GM19035 (cell line): ENCODE results near the gene ZNF346.
"Not testable (repeated sequence)": the region's sequence is repeated elsewhere in the genome, so short reads cannot be mapped to it uniquely, and the experiment has no call there.

Experiments
- ATAC-seq: cut with Tn5 transposase; IDR thresholded peaks from one replicate; pipeline ENCODE4 v1.9.1; 2021; ENCODE audit not compliant: unreplicated experiment

Gene ZNF346

DNA sequence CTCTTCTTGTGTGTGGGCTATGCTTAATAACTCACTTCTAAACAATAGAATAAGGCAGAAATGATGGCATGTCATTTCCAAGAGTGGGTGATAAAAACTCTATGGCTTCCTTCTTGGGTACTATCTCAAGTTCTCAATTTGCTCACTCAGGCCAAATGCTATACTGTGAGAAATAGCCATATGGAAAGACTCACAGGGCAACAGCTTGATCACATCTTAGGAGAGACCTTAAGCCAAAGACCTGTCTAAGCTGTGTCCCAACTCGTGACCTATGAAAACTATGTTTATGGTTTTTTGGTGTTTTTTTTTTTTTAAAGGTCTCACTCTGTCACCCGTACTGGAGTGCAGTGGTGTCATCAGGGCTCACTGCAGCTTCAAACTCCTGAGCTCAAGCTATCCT is 13.8 kb upstream of the ZNF346 start:
- no peak for ATAC-seq

DNA sequence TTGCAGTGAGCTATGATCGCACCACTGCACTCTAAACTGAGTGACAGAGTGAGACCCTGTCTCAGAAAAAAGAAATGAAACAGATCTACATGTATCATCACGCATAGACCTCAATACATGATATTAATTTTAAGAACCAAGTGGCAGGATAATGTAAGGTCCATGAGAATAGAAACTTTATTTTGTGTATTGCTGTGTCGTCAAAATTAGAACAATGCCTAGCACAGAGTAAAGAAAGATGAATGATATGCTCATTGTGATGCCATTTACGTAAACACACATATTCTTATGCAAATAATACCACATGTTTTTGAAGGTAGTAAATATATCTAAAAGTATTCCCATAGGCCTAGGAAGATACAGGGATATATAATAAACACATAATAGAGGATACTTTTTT is 12.3 kb upstream of the ZNF346 start:
- no peak for ATAC-seq

DNA sequence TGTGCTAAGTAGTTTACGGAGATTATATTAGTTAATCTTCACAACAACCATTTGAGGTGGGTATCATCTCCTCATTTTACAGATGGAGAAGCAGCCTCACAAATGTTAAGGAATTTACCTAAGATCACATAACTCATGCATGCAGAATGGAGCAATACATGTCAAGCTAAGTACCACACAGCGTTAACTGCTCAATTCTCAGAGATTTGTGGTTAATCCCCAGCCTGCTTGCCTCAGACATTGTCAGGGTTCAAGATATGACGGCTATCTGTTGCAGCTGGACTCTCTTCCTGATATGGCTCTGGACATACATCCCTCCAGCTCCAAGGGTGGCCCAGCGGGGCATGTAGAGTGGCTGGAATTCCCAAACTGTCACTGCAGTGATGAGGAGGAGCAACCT is 7.3 kb upstream of the ZNF346 start:
- ATAC-seq = no peak

DNA sequence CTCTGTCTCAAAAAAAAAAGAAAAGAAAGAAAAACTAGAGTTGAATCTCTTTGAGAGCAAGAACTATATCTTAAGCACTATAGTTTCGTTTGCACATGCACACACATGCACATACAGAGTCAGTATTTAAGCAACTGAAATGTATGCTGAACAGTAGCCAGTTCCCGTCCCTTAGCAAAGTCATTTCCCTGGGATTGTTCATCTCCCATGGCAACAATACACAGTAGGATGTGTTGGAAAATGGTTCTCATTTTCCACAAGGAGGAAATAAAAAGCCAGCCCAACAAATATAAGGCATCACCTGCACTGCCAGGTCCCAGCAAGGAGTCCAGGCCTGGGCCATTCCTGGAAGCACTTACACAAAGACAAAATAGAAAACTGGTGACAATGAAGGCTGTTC is 4.2 kb upstream of the ZNF346 start:
- no peak for ATAC-seq

DNA sequence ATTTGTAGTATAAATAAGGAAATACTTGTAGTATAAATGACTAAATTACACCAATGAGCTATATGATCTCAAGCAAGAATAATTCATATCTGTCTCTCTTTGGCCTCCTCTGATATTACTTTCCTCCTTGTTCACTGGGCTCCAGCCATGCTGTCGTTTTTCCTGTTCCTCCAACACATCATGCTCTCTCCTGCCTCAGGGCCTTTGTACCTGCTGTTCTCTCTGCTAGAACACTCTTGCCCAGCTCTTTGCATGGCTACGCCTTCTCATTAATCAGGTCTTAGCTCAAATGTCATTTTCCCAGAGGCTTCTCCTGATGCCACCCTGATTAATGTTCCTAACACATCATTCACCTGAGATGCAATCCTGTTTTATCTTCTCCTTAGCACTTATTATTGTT is 2.5 kb upstream of the ZNF346 start:
- no peak for ATAC-seq

DNA sequence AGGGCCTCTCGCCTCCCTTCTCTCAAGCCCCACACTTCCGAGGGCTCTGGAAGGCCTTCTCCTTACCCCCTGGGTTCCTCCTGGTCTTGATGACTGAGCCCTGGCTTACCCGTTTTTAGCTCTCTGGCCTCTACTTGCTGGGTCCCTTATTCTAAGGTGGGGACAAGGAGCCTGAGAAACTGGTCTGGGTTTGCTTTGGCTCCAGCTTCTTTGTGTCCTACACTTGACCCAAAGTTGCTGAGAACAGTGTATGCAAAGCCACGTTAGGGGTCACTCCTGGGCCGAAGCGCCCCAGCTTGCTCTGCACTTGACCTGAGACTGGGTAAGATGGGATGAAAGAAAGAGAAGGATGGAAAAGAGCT is 788 bp downstream of the ZNF346 start:
- peak; percentile 6 for ATAC-seq

DNA sequence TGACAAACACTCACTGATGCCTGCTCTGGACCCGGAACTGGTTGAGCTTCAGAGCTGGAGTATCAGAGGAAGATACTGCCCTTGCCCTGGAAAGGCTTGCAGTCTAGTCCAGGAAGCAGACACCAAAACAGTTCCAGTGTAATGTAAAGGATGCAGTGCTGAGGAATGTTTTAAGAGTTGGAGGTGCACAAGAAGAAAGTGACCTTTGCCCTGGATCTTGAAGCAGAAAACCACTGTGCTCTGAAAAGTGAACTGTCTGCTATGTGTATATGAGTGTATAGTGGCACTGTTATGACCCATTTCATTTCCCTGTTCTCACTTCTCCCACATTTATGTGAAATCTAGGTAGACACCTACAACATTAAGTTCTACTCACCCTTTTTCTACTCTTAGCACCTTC is 2.1 kb downstream of the ZNF346 start:
- ATAC-seq = no peak

DNA sequence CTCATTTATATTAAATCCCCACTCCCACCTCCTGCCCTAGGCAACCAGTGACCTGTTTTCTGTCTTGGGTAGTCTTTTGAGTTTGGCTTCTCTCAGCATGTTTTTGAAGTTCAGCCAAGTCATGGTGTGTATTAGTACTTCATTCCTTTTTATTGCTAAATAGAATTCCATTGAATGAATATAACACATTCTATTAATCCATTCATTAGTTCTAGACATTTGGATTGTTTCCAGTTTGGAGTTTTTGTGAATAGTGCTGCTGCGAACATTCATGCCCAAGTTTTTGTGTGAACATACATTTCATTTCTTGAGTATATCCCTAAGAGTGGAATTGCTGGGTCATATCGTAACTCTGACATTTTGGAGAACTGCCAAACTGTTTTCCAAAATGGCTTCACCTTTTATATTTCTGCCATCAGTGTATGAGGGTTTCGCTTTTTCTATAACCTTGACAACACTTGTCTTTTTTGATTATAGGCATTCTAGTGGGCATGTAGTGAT is 2.7 kb downstream of the ZNF346 start:
- no peak for ATAC-seq

DNA sequence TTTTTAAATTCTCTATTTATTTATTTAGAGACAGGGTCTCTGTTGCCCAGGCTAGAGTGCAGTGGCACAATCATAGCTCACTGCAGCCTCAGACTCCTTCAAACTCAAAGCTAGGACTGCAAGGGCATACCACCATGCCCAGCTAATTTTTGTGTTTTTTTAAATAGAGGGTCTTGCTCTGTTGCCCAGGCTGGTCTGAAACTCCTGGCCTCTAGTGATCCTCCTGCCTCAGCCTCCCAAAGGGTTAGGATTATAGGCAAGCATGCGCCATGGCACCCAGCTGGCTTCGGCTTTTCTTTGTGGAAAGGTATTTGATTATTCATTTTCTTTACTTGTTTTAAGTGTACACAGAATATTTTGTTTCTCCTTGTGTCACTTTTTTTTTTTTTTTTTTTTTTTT is 5.2 kb downstream of the ZNF346 start:
- no peak for ATAC-seq

DNA sequence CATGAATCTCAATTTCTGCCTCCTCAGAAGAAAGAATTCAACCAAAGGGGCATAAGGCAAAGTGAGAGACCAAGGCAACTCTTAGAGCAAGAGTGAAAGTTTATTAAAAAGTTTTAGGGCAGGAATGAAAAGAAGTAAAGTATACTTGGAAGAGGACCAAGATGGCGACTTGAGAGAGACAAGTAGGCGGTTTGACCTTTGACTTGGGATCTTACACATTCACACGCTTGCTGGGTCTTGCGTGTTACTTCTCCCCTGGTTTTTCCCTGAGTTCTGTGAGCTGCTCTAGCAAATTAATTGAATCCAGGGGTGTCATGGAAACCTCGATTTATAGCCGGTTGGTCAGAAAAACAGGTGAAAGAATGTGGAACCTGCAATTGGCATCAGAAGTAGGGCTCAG is 7.0 kb downstream of the ZNF346 start:
- no peak for ATAC-seq

DNA sequence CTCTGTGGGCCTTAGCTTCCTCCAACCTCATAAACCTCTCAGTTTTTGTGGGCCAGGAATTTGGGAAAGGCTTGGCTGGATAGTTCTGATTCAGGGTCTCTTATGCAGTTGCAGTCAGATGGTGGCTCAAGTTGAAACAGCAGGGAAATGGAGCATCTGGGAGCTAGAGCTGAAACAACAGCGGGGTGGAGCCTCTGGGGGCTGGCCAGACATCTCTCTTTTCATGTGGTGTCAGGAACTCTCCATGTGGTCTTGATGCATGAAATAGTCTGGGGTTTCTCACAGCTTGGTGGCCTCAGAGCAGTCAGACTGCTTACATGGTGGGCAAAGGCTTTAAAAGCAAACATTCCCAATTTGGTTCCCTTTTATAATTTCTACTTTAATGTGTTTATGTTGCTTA is 13.5 kb downstream of the ZNF346 start:
- no peak for ATAC-seq

DNA sequence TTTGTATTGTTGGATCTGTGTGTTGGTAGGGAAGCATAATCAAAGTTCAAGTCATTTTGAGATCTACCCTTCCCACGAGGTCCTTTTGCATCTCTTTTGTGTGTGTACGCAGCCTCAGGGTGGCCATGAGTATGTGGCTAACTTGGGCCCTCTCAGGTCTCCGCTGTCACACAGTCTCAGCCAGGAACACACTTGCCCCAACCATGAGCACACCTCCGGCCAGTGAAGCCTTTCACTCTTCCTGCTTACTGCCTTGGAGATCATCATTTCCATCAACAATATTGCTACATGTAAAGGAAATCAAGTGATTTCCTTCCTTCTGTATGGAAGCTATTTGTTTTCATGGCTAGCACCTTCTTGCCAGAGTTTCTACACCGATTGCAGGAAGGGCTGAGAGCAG is 13.9 kb downstream of the ZNF346 start:
- no peak for ATAC-seq

DNA sequence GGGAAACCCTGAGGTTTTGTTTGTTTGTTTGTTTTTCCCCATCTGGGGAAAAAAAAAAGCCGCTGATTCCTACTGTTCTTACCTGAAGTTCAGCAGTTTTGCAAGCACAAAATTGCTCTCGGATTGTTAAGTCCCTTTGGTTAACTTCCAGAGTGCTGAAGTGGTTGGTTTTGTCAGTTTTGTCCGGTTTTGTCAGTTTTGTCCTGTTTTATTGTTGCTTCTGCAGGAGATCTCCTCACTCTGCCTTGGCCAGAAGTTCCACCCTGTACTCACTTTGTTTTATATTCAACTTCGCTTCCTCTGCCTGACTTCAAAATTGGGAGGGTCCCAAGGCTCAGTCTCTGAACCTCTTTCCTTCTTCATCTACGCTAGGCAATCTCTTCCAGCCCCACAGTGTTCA is 14.4 kb downstream of the ZNF346 start:
- no peak for ATAC-seq

DNA sequence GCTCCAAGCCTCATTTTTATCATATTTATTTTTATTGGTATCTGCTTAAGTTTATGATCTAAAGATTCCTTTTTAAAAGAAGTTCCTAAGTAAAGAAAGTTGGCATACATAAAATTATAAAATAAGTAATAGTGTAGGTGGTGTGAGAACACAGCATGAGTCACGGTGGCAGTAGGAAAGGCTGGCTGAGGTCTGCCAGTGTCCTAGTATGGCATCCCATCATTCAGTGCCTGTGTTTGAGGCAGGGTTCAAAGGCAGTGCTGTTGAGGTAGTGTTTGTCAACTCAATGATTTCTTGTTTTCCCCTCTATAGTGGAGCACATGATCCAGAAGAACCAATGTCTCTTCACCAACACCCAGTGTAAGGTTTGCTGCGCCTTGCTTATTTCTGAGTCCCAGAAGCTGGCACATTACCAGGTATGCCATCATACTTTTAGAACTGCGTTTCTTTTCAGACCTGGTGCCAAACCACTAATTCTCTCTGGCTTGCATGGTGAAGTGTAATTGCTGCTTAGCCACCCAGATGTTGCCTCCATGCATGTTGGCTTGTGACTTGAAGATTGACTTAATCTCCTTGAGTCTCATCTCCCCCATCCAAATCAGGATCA is 18.4 kb downstream of the ZNF346 start:
- no peak for ATAC-seq

DNA sequence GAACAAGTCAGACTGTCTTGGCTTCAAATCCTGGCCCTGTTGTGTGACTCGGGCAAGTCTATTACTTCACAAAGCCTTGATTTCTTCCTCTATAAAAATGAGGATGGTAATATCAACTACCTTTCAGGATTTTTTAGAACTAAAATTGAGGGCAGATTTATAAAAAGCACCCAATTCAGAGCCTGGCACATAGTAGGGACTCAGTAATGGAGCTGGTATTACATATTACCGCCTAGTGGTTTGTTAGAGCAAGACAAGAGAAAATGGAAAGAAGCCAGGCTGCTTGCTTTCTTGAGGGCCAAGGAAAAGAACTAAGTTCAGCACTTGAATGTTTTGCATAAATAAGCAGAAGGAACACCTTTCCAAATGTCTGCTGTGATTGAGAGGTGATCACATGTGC is 19.4 kb downstream of the ZNF346 start:
- ATAC-seq = no peak

DNA sequence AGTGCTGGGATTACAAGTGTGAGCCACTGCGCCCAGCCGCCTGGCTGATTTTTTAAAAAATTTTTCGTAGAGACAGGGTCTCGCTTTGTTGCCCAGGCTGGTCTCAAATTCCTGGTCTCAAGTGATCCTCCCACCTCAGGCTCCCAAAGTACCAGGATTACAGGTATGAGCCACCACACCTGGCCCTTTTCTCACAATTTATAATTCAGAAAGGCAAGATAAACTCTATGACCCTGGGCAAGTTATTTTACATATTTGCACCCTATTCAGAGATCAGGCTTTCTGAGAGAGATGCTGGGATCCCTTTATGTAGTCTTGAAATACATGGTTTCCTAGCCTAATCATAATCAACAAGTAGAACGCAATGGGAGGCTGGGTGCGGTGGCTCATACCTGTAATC is 20.6 kb downstream of the ZNF346 start:
- ATAC-seq = no peak

DNA sequence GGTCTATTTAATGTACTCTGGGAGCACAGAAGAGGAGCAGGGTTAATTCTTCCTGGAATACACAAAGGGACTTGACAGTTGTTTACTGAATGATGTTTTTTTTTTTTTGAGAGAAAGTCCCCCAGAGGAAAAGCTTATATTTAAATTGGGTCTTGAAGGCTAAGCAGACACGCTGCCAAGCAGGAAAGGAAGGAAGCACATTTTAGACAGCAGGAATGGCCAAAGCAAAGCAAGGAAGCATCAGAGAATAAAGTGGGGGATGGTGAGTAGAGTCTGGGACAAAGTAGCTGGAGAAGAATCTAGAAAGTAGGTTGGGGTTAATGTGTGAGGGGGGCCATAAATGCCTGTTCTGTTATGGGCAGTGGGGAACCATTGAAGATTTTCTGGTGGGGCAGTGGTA is 21.5 kb downstream of the ZNF346 start:
- no peak for ATAC-seq

DNA sequence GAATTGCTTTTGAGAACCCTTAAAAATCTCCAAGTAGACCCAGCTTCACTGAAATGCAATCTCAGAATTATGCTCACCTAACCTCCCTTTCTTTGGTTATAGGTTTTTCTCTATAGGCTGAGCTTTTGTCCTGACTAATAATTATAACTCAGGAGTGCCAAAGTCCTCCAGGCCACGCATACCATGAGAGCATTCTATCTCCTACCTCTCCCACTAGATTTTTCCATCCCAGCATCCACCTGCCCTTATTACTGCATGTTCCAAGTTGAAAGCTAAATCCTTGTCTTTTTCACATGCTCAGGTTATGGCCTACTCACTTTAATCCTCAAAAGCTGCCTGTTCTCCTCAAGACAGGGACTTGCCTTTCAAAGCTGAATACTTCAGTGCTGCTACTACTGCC is 22.1 kb downstream of the ZNF346 start:
- no peak for ATAC-seq

DNA sequence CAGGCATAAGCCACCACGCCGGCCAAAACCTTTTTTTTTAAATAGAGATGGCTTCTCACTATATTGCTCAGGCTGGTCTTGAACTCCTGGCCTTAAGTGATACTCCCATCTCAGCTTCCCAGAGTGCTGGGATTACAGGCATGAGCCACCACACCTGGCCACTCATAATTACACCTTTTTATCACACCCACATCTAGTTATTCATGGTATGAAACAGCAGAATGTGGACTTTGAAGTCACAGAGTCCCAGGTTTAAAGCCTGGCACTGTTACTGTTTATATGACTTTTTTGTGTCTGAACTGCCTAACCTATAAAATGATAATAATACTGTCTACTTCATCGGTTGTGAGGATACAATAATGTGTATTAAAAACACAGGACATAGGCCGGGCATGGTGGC is 23.1 kb downstream of the ZNF346 start:
- ATAC-seq = no peak

DNA sequence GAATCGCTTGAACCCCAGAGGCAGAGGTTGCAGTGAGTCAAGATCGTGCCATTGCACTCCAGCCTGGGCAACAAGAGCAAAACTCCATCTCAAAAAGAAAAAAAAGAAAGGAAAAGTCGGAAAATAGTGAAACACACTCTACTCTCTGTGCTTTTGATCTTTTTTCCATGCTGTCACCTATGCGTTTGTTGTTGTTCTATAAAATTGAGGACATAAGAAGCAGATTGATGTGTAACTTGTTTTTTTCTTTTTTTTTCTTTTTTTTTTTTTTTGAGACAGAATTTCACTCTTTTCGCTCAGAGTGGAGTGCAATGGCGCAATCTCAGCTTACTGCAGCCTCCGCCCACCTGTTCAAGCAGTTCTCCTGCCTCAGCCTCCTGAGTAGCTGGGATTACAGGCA is 26.0 kb downstream of the ZNF346 start:
- ATAC-seq = not testable (repeated sequence)

DNA sequence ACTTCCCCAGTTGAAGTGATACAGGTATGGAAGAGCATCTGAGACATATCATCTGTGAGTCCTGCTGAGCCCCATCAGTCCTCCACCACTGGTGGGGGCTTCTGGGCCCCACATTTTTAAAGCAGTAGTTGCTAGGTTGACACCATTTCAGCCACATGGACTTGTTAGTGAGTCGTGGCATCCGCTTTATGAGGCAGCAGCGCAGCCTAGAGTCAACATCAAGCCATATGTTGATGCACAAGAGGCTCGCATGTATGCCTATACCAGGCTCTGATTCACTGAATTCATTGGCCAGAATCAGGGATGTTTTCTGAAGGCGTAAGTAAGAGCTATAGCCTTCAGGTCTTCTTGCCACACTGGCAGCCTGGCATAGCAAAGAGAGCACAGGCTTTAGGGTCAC is 26.8 kb downstream of the ZNF346 start:
- ATAC-seq = no peak

DNA sequence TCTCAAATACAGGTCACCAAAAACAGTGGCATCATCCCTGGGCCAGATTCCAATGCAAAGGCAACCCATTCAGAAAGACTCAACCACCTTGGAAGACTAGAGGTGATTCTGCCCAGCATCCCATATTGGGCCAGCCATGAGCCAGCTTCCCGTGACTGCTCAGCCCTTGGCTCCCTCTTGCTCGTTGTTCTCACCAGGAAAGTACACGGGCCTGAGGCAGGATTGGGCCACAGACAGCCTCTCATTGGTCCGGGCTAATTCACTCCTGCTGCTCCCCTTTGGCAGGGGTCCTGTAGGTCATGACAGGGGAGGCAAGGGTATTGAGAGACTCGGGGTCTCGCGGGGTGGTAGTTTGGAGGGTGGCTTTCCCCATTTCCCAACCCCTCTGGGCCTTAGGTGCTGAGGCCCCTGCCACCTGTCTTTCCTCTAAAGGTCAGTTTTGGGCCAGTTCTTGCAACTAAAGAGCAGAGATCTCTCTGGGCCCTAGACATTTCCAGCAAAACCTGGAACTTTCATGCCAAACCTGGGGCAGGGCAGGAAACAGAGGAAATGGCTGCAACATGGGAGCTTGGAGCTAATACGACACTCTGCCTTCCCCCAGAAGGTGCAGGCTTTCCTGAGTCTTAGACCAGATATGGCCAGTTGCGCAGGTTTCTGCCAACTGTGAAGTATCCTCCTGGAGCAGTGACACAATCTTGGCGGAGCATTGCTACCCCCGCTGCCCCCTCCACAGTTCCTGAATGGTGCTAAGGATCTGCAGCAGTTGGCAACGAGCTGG is 42.2 kb downstream of the ZNF346 start:
- no peak for ATAC-seq

DNA sequence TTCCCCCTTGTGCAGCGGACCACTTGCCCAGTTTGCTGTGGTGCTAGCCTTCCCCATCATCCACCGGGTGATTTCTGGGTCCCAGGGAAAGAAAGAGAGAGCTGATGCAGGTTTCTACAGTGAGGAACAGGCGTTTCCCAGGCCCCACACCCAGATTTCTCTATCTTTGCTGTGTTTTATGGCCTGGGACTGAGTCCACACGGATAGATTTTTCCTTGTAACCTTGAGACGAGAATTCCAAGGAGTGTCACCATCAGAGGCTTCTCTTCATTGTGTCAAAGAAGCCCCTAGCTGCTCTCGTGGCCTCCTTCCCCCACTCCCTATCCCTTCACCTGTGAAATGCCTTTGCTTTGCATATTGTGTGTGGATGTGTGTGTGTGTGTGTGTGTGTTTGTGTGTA is 43.0 kb downstream of the ZNF346 start:
- no peak for ATAC-seq
